ENCODE measurements around the gene ERRFI1. TPM values are rescaled to one million over a fixed set of nuclear protein-coding genes. Genes with fewer than 3 reads are reported as not detected.
A peak's percentile ranks its signal among the peaks of the same experiment; 100 is the strongest.

The ERRFI1 gene
- polyA plus RNA-seq, 3 donors = 0.08 to 1.5 (median 0.28) TPM

DNA sequence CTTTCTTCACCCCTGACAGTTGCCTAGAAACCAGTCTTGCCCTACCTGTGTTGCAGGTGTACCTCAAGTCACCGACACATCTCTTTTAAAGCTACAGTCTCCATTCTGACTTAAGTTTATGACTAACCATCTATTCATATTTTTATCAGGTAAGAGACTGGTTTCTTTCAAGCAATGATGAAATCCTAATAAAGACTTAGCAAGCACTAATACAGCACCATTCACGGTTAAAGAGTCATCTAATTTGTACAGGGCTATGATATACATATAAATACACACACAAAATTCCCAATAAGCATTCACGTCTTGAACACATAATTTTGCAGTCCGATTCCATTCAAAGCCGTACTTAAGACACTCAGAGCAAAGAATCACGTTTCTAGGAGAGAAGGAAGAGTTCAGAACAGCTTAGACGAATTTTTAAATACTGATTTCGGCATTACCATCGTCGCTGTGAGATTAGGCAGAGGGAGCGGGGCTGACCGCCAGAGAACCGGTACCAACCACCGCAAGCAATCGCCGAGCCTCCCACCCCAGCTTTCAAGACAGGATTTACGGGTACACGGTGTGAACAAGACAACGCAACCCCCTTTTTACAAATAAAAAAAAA, 943 bp downstream of the ERRFI1 start:
- H3K4me1 ChIP-seq (ENCODE audit: control insufficient read depth in 1 of 2, insufficient read depth in 2 of 2, low read length in 2 of 2) = peaks cover 13 to 22% of the 10 kb centered on the region in 2 donors
- peak overlapping the region; percentile 87 for H2AFZ ChIP-seq (ENCODE audit: insufficient read depth, low read depth, low read length, poor library complexity, severe bottlenecking)
- no peaks in the 10 kb centered on the region for H3K36me3 ChIP-seq (replicated peaks in 1 of 2; ENCODE audit: control insufficient read depth in 1 of 2, insufficient read depth in 2 of 2, low read length in 2 of 2)
- no peak overlapping the region for H3K27ac ChIP-seq (ENCODE audit: low read depth in 1 of 2, low read length in 2 of 2)
- H3K27ac Mint-ChIP-seq = peak overlapping the region in 2 of 7 donors; percentile 20 to 64
- H3K4me3 ChIP-seq (replicated peaks in 1 of 3; ENCODE audit: low read depth in 2 of 3, low read length in 3 of 3) = peak overlapping the region; percentile 7 to 68 (median 18)
- H3K36me3 Mint-ChIP-seq = peaks cover 7 to 11% of the 10 kb centered on the region in 2 donors
- H3K27me3 ChIP-seq (ENCODE audit: control insufficient read depth in 2 of 2, insufficient read depth in 2 of 2, low read length in 2 of 2) = peaks cover 32 to 73% of the 10 kb centered on the region in 2 donors
- peaks cover 3 to 13% (median 6%) of the 10 kb centered on the region in 7 donors for H3K9me3 Mint-ChIP-seq
- H3K27me3 Mint-ChIP-seq (ENCODE audit: low read depth in 3 of 3) = peaks cover 52 to 75% (median 53%) of the 10 kb centered on the region in 3 donors
- peaks cover 13% of the 10 kb centered on the region for H3K4me1 Mint-ChIP-seq
- no peaks in the 10 kb centered on the region for H4K20me1 ChIP-seq (ENCODE audit: insufficient read depth, low read length)
- DNase-seq = peak in 1 of 3 donors; percentile 6
- H3K9ac ChIP-seq (ENCODE audit: insufficient read depth, low read length, poor library complexity, severe bottlenecking) = peak overlapping the region; percentile 58
- H3K79me2 ChIP-seq (ENCODE audit: insufficient read depth, low read length) = no peaks in the 10 kb centered on the region
- intact Hi-C loops (cut with micrococcal nuclease) = loop anchor here in 1 of 2 donors (10.0 kb wide), 1 partner anchor 290 kb away; the partner anchor contains the start of gene SLC45A1
- no peak for TF ChIP-seq CTCF (IDR thresholded peaks at IDR 0.05)
- H3K9me3 ChIP-seq (replicated peaks in 1 of 2; ENCODE audit: control insufficient read depth in 1 of 2, insufficient read depth in 1 of 2, low read length in 2 of 2) = peaks cover 3 to 4% of the 10 kb centered on the region in 2 donors
- H3K4me3 Mint-ChIP-seq = peak overlapping the region; percentile 92 to 97
- H3K4me2 ChIP-seq (replicated peaks; ENCODE audit: extremely low read depth, low read length, poor library complexity, severe bottlenecking) = peak overlapping the region; percentile 77
- 6% methylated on average over 15 of the region's 19 CpGs for WGBS (ENCODE audit: insufficient coverage)

DNA sequence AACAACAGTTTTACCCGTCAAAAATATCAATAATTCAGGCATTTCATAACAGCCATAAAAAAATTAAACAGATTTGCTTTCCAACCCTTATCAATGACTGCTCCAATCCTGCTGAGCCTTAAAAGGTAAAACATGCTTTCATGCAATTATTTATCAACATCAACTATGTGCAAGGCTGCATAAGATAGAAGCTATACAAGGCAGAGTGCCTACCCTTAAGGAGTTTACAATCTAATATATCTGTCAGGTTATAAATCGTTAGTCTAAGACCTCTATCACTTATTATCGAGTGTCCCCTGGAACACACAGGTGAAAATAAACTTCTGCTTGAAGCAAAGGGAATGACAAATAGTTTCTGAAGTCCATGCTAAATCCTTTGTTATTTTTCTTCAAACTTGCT, 1.8 kb downstream of the ERRFI1 start:
- H3K36me3 Mint-ChIP-seq = peaks cover 7 to 11% of the 10 kb centered on the region in 2 donors
- Histone ChIP-seq H3K9ac (ENCODE audit: insufficient read depth, low read length, poor library complexity, severe bottlenecking) (no peak overlapping the region), H4K20me1 (ENCODE audit: insufficient read depth, low read length) (no peaks in the 10 kb centered on the region), H2AFZ (ENCODE audit: insufficient read depth, low read depth, low read length, poor library complexity, severe bottlenecking) (no peak overlapping the region), H3K9me3 (replicated peaks in 1 of 2; ENCODE audit: control insufficient read depth in 1 of 2, insufficient read depth in 1 of 2, low read length in 2 of 2) (peaks cover 3 to 4% of the 10 kb centered on the region in 2 donors), H3K4me3 (replicated peaks in 1 of 3; ENCODE audit: low read depth in 2 of 3, low read length in 3 of 3) (no peak overlapping the region), H3K4me1 (ENCODE audit: control insufficient read depth in 1 of 2, insufficient read depth in 2 of 2, low read length in 2 of 2) (peaks cover 20 to 28% of the 10 kb centered on the region in 2 donors), H3K27me3 (ENCODE audit: control insufficient read depth in 2 of 2, insufficient read depth in 2 of 2, low read length in 2 of 2) (peaks cover 32 to 70% of the 10 kb centered on the region in 2 donors), H3K27ac (ENCODE audit: low read depth in 1 of 2, low read length in 2 of 2) (no peak overlapping the region), H3K79me2 (ENCODE audit: insufficient read depth, low read length) (no peaks in the 10 kb centered on the region), H3K36me3 (replicated peaks in 1 of 2; ENCODE audit: control insufficient read depth in 1 of 2, insufficient read depth in 2 of 2, low read length in 2 of 2) (no peaks in the 10 kb centered on the region), H3K4me2 (replicated peaks; ENCODE audit: extremely low read depth, low read length, poor library complexity, severe bottlenecking) (no peak overlapping the region)
- H3K4me1 Mint-ChIP-seq = peaks cover 21% of the 10 kb centered on the region
- no peak overlapping the region for H3K27ac Mint-ChIP-seq
- H3K27me3 Mint-ChIP-seq (ENCODE audit: low read depth in 3 of 3) = peaks cover 46 to 69% (median 52%) of the 10 kb centered on the region in 3 donors
- H3K4me3 Mint-ChIP-seq = peak overlapping the region in 1 of 2 donors; percentile 97
- DNase-seq = no peak
- intact Hi-C loops (cut with micrococcal nuclease) = loop anchor here in 1 of 2 donors (10.0 kb wide), 1 partner anchor 290 kb away; the partner anchor contains the start of gene SLC45A1
- no peak for TF ChIP-seq CTCF (IDR thresholded peaks at IDR 0.05)
- peaks cover 3 to 13% (median 6%) of the 10 kb centered on the region in 7 donors for H3K9me3 Mint-ChIP-seq
- WGBS (ENCODE audit: insufficient coverage) = 80% methylated on average over 1 of the region's 3 CpGs
